Tibial nerve (tissue), 4 donors: ENCODE results near the gene GNAT2.
A peak's percentile ranks its signal among the peaks of the same experiment; 100 is the strongest.

Experiments
- CTCF ChIP-seq, 5 experiments: fragments of 200-600 bp in 3 of 5; fragments of 450-650 bp in 2 of 5; sonication (generic) in 3 of 5; IDR thresholded peaks; one replicate each; pipeline ENCODE4 v1.5.1; 2016 to 2019; ENCODE audit warnings: antibody characterized with exemption in 5 of 5, mild to moderate bottlenecking in 3 of 5, moderate library complexity in 2 of 5
- EP300 ChIP-seq, 2 donors: sonication (generic); formaldehyde crosslinking; IDR thresholded peaks; one replicate each; pipeline ENCODE4 v1.6.1; 2017; ENCODE audit warnings: antibody characterized with exemption in 2 of 2, mild to moderate bottlenecking in 1 of 2
- POLR2A ChIP-seq, 2 donors: fragments of 450-650 bp; IDR thresholded peaks; one replicate each; pipeline ENCODE4 v1.6.1; 2017; ENCODE audit warnings: antibody characterized with exemption in 2 of 2, mild to moderate bottlenecking in 2 of 2, moderate library complexity in 2 of 2

- TF ChIP-seq CTCF (IDR thresholded peaks at IDR 0.05), result no peak
- peak in 1 of 2 donors; percentile 59 for TF ChIP-seq EP300 (IDR thresholded peaks at IDR 0.05)
- TF ChIP-seq POLR2A (IDR thresholded peaks at IDR 0.05), result no peak
These were observed 1.4 kb upstream of the GNAT2 start for GRCh38 chr1:109620841-109621286.
